H9 (cell line): Measurements from ENCODE around the gene INO80B. TPM values are rescaled to one million over a fixed set of nuclear protein-coding genes. Genes with fewer than 3 reads are reported as not detected.

Experiments
- DNase-seq: peaks from one replicate; pipeline ENCODE4 v3.0.0-alpha.2; 2017
- H2AFZ ChIP-seq: one replicate; pipeline ENCODE4 v1.6.1; 2013; ENCODE audit warnings: mild to moderate bottlenecking, low read length, control low read depth, moderate library complexity
- H2AK5ac ChIP-seq: 2 replicates; pipeline ENCODE4 v1.6.1; 2013; ENCODE audit warnings: low read length, control low read depth, mixed read lengths; ENCODE audit not compliant: insufficient read length
- H2BK120ac ChIP-seq: one replicate; pipeline ENCODE4 v1.6.1; 2013; ENCODE audit warnings: low read depth, mild to moderate bottlenecking, low read length, control low read depth, inconsistent platforms; ENCODE audit not compliant: poor library complexity, severe bottlenecking
- H2BK12ac ChIP-seq: 2 replicates; pipeline ENCODE4 v1.6.1; 2013; ENCODE audit warnings: low read length, control low read depth, mixed read lengths, low read depth; ENCODE audit not compliant: insufficient read length
- H2BK15ac ChIP-seq: 2 replicates; pipeline ENCODE4 v1.6.1; 2013; ENCODE audit warnings: low read depth, low read length, control low read depth
- H2BK20ac ChIP-seq: one replicate; pipeline ENCODE4 v1.6.1; 2013; ENCODE audit warnings: low read depth, mild to moderate bottlenecking, low read length, control low read depth, inconsistent platforms; ENCODE audit not compliant: poor library complexity, severe bottlenecking
- H2BK5ac ChIP-seq: 2 replicates; pipeline ENCODE4 v1.6.1; 2013; ENCODE audit warnings: low read length, control low read depth, mixed read lengths; ENCODE audit not compliant: insufficient read length
- H3K14ac ChIP-seq: 2 replicates; pipeline ENCODE4 v1.6.1; 2013; ENCODE audit warnings: low read length, control low read depth; ENCODE audit not compliant: insufficient read depth
- H3K18ac ChIP-seq: 2 replicates; pipeline ENCODE4 v1.6.1; 2013; ENCODE audit warnings: low read depth, mild to moderate bottlenecking, mixed read lengths, low read length, control low read depth; ENCODE audit not compliant: insufficient read length
- H3K23ac ChIP-seq: 2 replicates; pipeline ENCODE4 v1.6.1; 2013; ENCODE audit warnings: low read length, control low read depth, mixed read lengths, low read depth; ENCODE audit not compliant: insufficient read length
- H3K23me2 ChIP-seq: 2 replicates; pipeline ENCODE4 v1.6.1; 2013; ENCODE audit warnings: low read depth, mild to moderate bottlenecking, mixed read lengths, low read length, control low read depth; ENCODE audit not compliant: insufficient read length, poor library complexity, severe bottlenecking
- H3K27ac ChIP-seq: 2 replicates; pipeline ENCODE4 v1.5.1; 2013; ENCODE audit warnings: low read length, control low read depth, mixed read lengths, low read depth; ENCODE audit not compliant: insufficient read length
- H3K27me3 ChIP-seq: 2 replicates; pipeline ENCODE4 v1.6.1; 2013; ENCODE audit warnings: low read length, control low read depth, inconsistent platforms; ENCODE audit not compliant: insufficient read depth
- H3K4ac ChIP-seq: 2 replicates; pipeline ENCODE4 v1.6.1; 2013; ENCODE audit warnings: low read depth, mild to moderate bottlenecking, control low read depth, inconsistent platforms, low read length, moderate library complexity
- H3K4me1 ChIP-seq: 2 replicates; pipeline ENCODE4 v1.6.1; 2013; ENCODE audit warnings: low read length, control low read depth, inconsistent platforms; ENCODE audit not compliant: insufficient read depth
- H3K4me2 ChIP-seq: 2 replicates; pipeline ENCODE4 v1.6.1; 2013; ENCODE audit warnings: low read length, control low read depth, mixed read lengths; ENCODE audit not compliant: insufficient read length, insufficient read depth
- H3K56ac ChIP-seq: 2 replicates; pipeline ENCODE4 v1.6.1; 2013; ENCODE audit warnings: low read depth, mild to moderate bottlenecking, mixed read lengths, low read length, control low read depth; ENCODE audit not compliant: insufficient read length
- H3K79me1 ChIP-seq: 2 replicates; pipeline ENCODE4 v1.6.1; 2013; ENCODE audit warnings: low read depth, mild to moderate bottlenecking, moderate library complexity, low read length, control low read depth, inconsistent platforms; ENCODE audit not compliant: insufficient read depth, poor library complexity, severe bottlenecking
- H3K79me2 ChIP-seq: 2 replicates; pipeline ENCODE4 v1.6.1; 2013; ENCODE audit warnings: low read length, control low read depth, inconsistent platforms; ENCODE audit not compliant: insufficient read depth
- H3K9ac ChIP-seq: 2 replicates; pipeline ENCODE4 v1.6.1; 2013; ENCODE audit warnings: low read length, control low read depth, mixed read lengths; ENCODE audit not compliant: insufficient read length; ENCODE audit errors: extremely low read depth
- H3K9me3 ChIP-seq: one replicate; pipeline ENCODE4 v1.6.1; 2013; ENCODE audit warnings: low read depth, low read length, inconsistent platforms; ENCODE audit not compliant: control insufficient read depth
- H3T11ph ChIP-seq: one replicate; pipeline ENCODE4 v1.6.1; 2013; ENCODE audit warnings: mild to moderate bottlenecking, low read length, control low read depth, inconsistent platforms
- H4K20me1 ChIP-seq: one replicate; pipeline ENCODE4 v1.6.1; 2013; ENCODE audit not compliant: control insufficient read depth, insufficient read length, insufficient read depth
- H4K5ac ChIP-seq: 2 replicates; pipeline ENCODE4 v1.6.1; 2013; ENCODE audit warnings: low read depth, mild to moderate bottlenecking, mixed read lengths, low read length, control low read depth; ENCODE audit not compliant: insufficient read length
- H4K8ac ChIP-seq: replicated peaks from 2 replicates; pipeline ENCODE4 v1.6.1; 2013; ENCODE audit warnings: low read length, control low read depth, mixed read lengths, low read depth; ENCODE audit not compliant: insufficient read length
- H4K91ac ChIP-seq: 2 replicates; pipeline ENCODE4 v1.6.1; 2013; ENCODE audit warnings: low read depth, mild to moderate bottlenecking, moderate library complexity, mixed read lengths, low read length, control low read depth; ENCODE audit not compliant: insufficient read length
- H3K27ac Mint-ChIP-seq, 3 experiments: 2 replicates in 2 of 3; 3 replicates in 1 of 3; pipeline ENCODE4 v1.8.0; 2020 to 2021; ENCODE audit warnings: mixed read lengths in 3 of 3, mild to moderate bottlenecking in 1 of 3, moderate library complexity in 1 of 3
- H3K27me3 Mint-ChIP-seq: 2 replicates; pipeline ENCODE4 v1.8.0; 2021; ENCODE audit warnings: low read depth, mild to moderate bottlenecking, moderate library complexity, mixed read lengths
- H3K36me3 Mint-ChIP-seq, 3 experiments: 2 replicates in 2 of 3; 3 replicates in 1 of 3; pipeline ENCODE4 v1.8.0; 2020 to 2021; ENCODE audit warnings: low read depth in 3 of 3, mixed read lengths in 3 of 3; ENCODE audit not compliant: insufficient read depth in 1 of 3
- H3K4me1 Mint-ChIP-seq, 2 experiments: 2 replicates each; pipeline ENCODE4 v1.8.0; 2020; ENCODE audit warnings: mixed read lengths in 2 of 2
- H3K4me3 Mint-ChIP-seq, 2 experiments: 2 replicates in 1 of 2; 3 replicates in 1 of 2; pipeline ENCODE4 v1.8.0; 2020 to 2021; ENCODE audit warnings: mild to moderate bottlenecking in 2 of 2, mixed read lengths in 2 of 2, moderate library complexity in 1 of 2
- H3K9me3 Mint-ChIP-seq, 2 experiments: 2 replicates in 1 of 2; 3 replicates in 1 of 2; pipeline ENCODE4 v1.8.0; 2020; ENCODE audit warnings: mild to moderate bottlenecking in 2 of 2, mixed read lengths in 2 of 2, moderate library complexity in 1 of 2
- CTCF ChIP-seq: fragments of 200-600 bp; sonication (generic); conservative IDR thresholded peaks from 3 replicates; pipeline ENCODE4 v1.8.0; 2021; ENCODE audit warnings: antibody characterized with exemption, mild to moderate bottlenecking
- WGBS: extraction: QIAGEN DNeasy Blood & Tissue Kit; methylation state at CpG from one replicate; pipeline ENCODE4 v1.1.7; 2013; ENCODE audit warnings: missing lambda C conversion rate, low lambda C conversion rate, mixed read lengths; ENCODE audit not compliant: insufficient read length; ENCODE audit errors: extremely low coverage; 5-methylcytosine and 5-hydroxymethylcytosine counted together
- total RNA-seq: library from RNA; stranded (reverse); gene quantifications from 2 replicates; pipeline ENCODE4 v1.2.1, GENCODE V29; 2021

Gene INO80B
- total RNA-seq, 1 experiment from 2014 or later = 17.6 TPM

GRCh38 chr2:74474899-74475298 is 20.0 kb downstream of the INO80B start:
- Histone ChIP-seq H3K14ac (no peak overlapping the region), H4K20me1 (no peaks in the 10 kb centered on the region), H2BK120ac (no peak overlapping the region), H2AK5ac (no peak overlapping the region), H3K23ac (no peak overlapping the region), H3K56ac (no peak overlapping the region), H2BK20ac (no peak overlapping the region), H2BK12ac (no peak overlapping the region), H3K18ac (no peak overlapping the region), H2AFZ (no peak overlapping the region), H3K79me1 (no peaks in the 10 kb centered on the region), H3K27ac (no peak overlapping the region), H4K8ac (no peak overlapping the region), H3K9ac (no peak overlapping the region), H2BK5ac (no peak overlapping the region), H3K9me3 (no peaks in the 10 kb centered on the region), H3K4me1 (no peaks in the 10 kb centered on the region), H3K23me2 (peaks cover 8% of the 10 kb centered on the region), H3T11ph (no peak overlapping the region), H3K4me2 (no peak overlapping the region), H4K91ac (no peak overlapping the region), H3K27me3 (no peaks in the 10 kb centered on the region), H4K5ac (no peak overlapping the region), H2BK15ac (no peak overlapping the region), H3K4ac (no peak overlapping the region), H3K79me2 (no peaks in the 10 kb centered on the region)
- peaks cover 3% of the 10 kb centered on the region for H3K27me3 Mint-ChIP-seq
- peak overlapping the region in 1 of 2 experiments; percentile 23; a peak in 1 of 5 replicates for H3K4me3 Mint-ChIP-seq
- peak; percentile 59 for TF ChIP-seq CTCF
- H3K9me3 Mint-ChIP-seq = no peaks in the 10 kb centered on the region; a peak in 1 of 5 replicates
- WGBS = no CpG with 5 or more reads among the region's 5 CpGs
- DNase-seq = peak; percentile 63
- peaks cover 11 to 12% of the 10 kb centered on the region in 2 experiments for H3K4me1 Mint-ChIP-seq
- H3K27ac Mint-ChIP-seq = no peak overlapping the region
- peaks cover 13 to 35% (median 23%) of the 10 kb centered on the region in 3 experiments for H3K36me3 Mint-ChIP-seq
